ENCODE measurements around the gene FOXN1.

DNA sequence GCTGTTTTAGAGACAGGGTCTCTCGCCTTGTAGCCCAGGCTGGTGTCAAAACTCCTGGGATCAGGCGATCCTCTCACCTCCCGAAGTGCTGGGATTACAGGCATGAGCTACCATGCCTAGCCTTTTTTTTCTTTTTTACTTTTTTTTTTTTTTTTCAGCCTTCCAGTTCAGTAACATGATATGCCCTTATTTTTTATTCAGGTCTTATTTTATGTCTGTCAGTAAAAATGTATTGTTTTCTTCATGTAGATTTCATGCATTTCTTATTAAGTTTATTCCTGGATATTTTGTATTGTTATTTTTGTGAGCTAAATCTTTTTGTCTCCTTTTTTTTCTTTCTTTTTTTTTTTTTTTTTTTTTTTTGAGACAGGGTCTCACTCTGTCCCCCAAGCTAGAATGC, 2.7 kb upstream of the FOXN1 start:
- TF ChIP-seq, protein P1, sequence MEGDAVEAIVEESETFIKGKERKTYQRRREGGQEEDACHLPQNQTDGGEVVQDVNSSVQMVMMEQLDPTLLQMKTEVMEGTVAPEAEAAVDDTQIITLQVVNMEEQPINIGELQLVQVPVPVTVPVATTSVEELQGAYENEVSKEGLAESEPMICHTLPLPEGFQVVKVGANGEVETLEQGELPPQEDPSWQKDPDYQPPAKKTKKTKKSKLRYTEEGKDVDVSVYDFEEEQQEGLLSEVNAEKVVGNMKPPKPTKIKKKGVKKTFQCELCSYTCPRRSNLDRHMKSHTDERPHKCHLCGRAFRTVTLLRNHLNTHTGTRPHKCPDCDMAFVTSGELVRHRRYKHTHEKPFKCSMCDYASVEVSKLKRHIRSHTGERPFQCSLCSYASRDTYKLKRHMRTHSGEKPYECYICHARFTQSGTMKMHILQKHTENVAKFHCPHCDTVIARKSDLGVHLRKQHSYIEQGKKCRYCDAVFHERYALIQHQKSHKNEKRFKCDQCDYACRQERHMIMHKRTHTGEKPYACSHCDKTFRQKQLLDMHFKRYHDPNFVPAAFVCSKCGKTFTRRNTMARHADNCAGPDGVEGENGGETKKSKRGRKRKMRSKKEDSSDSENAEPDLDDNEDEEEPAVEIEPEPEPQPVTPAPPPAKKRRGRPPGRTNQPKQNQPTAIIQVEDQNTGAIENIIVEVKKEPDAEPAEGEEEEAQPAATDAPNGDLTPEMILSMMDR (IDR thresholded peaks at IDR 0.05): no peak
- TF ChIP-seq POLR2A (IDR thresholded peaks at IDR 0.05): no peak
